Measurements from ENCODE around the gene SSU72. TPM values are rescaled to one million over a fixed set of nuclear protein-coding genes. Genes with fewer than 3 reads are reported as not detected.

Gene SSU72
- polyA plus RNA-seq, 1 of the 3 experiments (the other 2 are of a cell fraction), result 104 TPM

- Histone ChIP-seq H2AFZ (ENCODE audit: low read depth) (no peak overlapping the region), H3K9me3 (no peaks in the 10 kb centered on the region), H3K4me2 (no peak overlapping the region), H3K36me3 (replicated peaks in 1 of 2; ENCODE audit: control insufficient read depth in 1 of 2, insufficient read depth in 2 of 2, low read length in 1 of 2) (peaks cover 5 to 7% of the 10 kb centered on the region in 2 experiments), H3K4me1 (ENCODE audit: control insufficient read depth in 1 of 2, insufficient read depth in 2 of 2, low read depth in 1 of 2, low read length in 1 of 2) (peaks cover 0 to 9% of the 10 kb centered on the region in 2 experiments; a peak in 1 of 4 replicates), H3K9me2 (no peaks in the 10 kb centered on the region), H3F3A (replicated peaks; ENCODE audit: insufficient read depth) (no peaks in the 10 kb centered on the region), H3K27me3 (ENCODE audit: insufficient read depth) (no peaks in the 10 kb centered on the region), H3K27ac (ENCODE audit: low read depth in 2 of 2, low read length in 1 of 2) (no peak overlapping the region), H3K79me2 (ENCODE audit: insufficient read depth) (peaks cover 30% of the 10 kb centered on the region), H3K4me3 (ENCODE audit: low read depth in 2 of 2, low read length in 1 of 2) (no peak overlapping the region), H3K9ac (no peak overlapping the region), H4K20me1 (ENCODE audit: insufficient read depth) (no peaks in the 10 kb centered on the region; the same call in 1 of the 2 replicates)
- no peak for DNase-seq
- CTCF ChIA-PET, result interaction anchor here (1.3 to 1.5 kb wide), 2 partner anchors 9 to 65 kb away, joined by 3 to 4 read pairs; no protein-coding TSS in a partner anchor
- no peak for TF ChIP-seq PBX3 (IDR thresholded peaks at IDR 0.05)
- TF ChIP-seq JUND (IDR thresholded peaks at IDR 0.05), result no peak
- TF ChIP-seq RAD21 (IDR thresholded peaks at IDR 0.05; ENCODE audit: low read length), result no peak
- TF ChIP-seq TCF12 (IDR thresholded peaks at IDR 0.05), result no peak
- no peak for TF ChIP-seq YY1 (IDR thresholded peaks at IDR 0.05; ENCODE audit: low read depth)
- no peak for TF ChIP-seq FOXJ3 (CRISPR knock-in tag; IDR thresholded peaks at IDR 0.05)
- no peak for TF ChIP-seq IRF3 (IDR thresholded peaks at IDR 0.05; ENCODE audit: low read depth, low read length)
- TF ChIP-seq NRF1 (IDR thresholded peaks at IDR 0.05; ENCODE audit: low read depth, low read length), result no peak
- 90% methylated on average over 10 of the region's 16 CpGs for WGBS (ENCODE audit: low lambda C conversion rate)
- POLR2A ChIA-PET, result no interaction called here
Observed at GRCh38 chr1:1620433-1621139, 45.9 kb upstream of the SSU72 start.

GRCh38 chr1:1619917-1620361 is 45.3 kb upstream of the SSU72 start:
- Histone ChIP-seq H2AFZ (ENCODE audit: low read depth) (no peak overlapping the region), H3K4me1 (ENCODE audit: control insufficient read depth in 1 of 2, insufficient read depth in 2 of 2, low read depth in 1 of 2, low read length in 1 of 2) (peaks cover 0 to 9% of the 10 kb centered on the region in 2 experiments; a peak in 1 of 4 replicates), H3K27me3 (ENCODE audit: insufficient read depth) (no peaks in the 10 kb centered on the region), H4K20me1 (ENCODE audit: insufficient read depth) (peaks cover under 1% of the 10 kb centered on the region; the same call in 1 of the 2 replicates), H3K4me2 (no peak overlapping the region), H3K36me3 (replicated peaks in 1 of 2; ENCODE audit: control insufficient read depth in 1 of 2, insufficient read depth in 2 of 2, low read length in 1 of 2) (peaks cover 5 to 7% of the 10 kb centered on the region in 2 experiments), H3K27ac (ENCODE audit: low read depth in 2 of 2, low read length in 1 of 2) (no peak overlapping the region), H3K79me2 (ENCODE audit: insufficient read depth) (peaks cover 31% of the 10 kb centered on the region), H3K9me2 (no peaks in the 10 kb centered on the region), H3F3A (replicated peaks; ENCODE audit: insufficient read depth) (no peaks in the 10 kb centered on the region), H3K9me3 (no peaks in the 10 kb centered on the region), H3K9ac (no peak overlapping the region), H3K4me3 (ENCODE audit: low read depth in 2 of 2, low read length in 1 of 2) (no peak overlapping the region)
- ChIA-PET CTCF (interaction anchor here (1.3 to 1.5 kb wide), 2 partner anchors 10 to 65 kb away, joined by 3 to 4 read pairs; no protein-coding TSS in a partner anchor), POLR2A (no interaction called here)
- DNase-seq, result peak; percentile 59
- no CpG with 5 or more reads among the region's 14 CpGs for WGBS (ENCODE audit: low lambda C conversion rate)
- TF ChIP-seq CTCF (IDR thresholded peaks at IDR 0.05) (peak; percentile 35; the same call in 1 of the 2 replicates), RAD21 (IDR thresholded peaks at IDR 0.05; ENCODE audit: low read length) (0 out of 2 replicates have a peak, but pooled peaks have one; percentile 19), FOXJ3 (CRISPR knock-in tag; IDR thresholded peaks at IDR 0.05) (no peak)

Measured in SK-N-SH (cell line).